ENCODE data around the gene PPIP5K2. TPM values are rescaled to one million over a fixed set of nuclear protein-coding genes. Genes with fewer than 3 reads are reported as not detected.
"Not testable (repeated sequence)": the region's sequence is repeated elsewhere in the genome, so short reads cannot be mapped to it uniquely, and the experiment has no call there.

The PPIP5K2 gene
- total RNA-seq, 2 donors from 2014 or later = 23.1 to 29.6 TPM

DNA sequence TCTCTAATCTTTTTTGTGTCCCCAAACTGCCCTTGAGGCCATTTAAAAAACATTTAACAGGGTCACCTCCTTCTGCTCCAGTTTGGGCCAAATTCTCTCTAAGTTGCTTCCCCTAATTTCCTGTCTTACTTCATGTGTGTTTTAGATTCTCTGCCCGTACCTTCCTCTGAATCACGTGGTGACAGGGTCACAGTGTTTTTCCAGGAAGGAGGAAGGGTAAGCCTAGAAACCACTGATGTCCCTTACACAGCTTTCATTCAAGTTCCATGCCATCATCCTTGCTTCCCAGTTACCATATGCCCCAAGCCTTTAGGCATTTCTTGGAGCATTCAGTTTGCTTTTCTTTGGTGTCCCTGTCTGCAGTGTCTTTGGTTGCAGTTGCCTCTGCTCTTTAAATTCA is 96.0 kb downstream of the PPIP5K2 start:
- ATAC-seq (no peak), DNase-seq (no peak)
- Histone ChIP-seq H3K9me3 (no peaks in the 10 kb centered on the region), H3K4me1 (no peaks in the 10 kb centered on the region), H3K27me3 (no peaks in the 10 kb centered on the region), H3K36me3 (replicated peaks in 1 of 2; ENCODE audit: insufficient read depth in 1 of 2, low read depth in 2 of 2) (no peaks in the 10 kb centered on the region), H3K4me3 (no peak overlapping the region), H3K27ac (no peak overlapping the region)
- TF ChIP-seq, protein P1, sequence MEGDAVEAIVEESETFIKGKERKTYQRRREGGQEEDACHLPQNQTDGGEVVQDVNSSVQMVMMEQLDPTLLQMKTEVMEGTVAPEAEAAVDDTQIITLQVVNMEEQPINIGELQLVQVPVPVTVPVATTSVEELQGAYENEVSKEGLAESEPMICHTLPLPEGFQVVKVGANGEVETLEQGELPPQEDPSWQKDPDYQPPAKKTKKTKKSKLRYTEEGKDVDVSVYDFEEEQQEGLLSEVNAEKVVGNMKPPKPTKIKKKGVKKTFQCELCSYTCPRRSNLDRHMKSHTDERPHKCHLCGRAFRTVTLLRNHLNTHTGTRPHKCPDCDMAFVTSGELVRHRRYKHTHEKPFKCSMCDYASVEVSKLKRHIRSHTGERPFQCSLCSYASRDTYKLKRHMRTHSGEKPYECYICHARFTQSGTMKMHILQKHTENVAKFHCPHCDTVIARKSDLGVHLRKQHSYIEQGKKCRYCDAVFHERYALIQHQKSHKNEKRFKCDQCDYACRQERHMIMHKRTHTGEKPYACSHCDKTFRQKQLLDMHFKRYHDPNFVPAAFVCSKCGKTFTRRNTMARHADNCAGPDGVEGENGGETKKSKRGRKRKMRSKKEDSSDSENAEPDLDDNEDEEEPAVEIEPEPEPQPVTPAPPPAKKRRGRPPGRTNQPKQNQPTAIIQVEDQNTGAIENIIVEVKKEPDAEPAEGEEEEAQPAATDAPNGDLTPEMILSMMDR (IDR thresholded peaks at IDR 0.05) = no peak
- no peak for TF ChIP-seq POLR2A (IDR thresholded peaks at IDR 0.05)
- 33 to 38% methylated on average over 2 of the region's 2 CpGs for WGBS, 2 donors
- intact Hi-C loops (cut with DNase I) = no loop called here

DNA sequence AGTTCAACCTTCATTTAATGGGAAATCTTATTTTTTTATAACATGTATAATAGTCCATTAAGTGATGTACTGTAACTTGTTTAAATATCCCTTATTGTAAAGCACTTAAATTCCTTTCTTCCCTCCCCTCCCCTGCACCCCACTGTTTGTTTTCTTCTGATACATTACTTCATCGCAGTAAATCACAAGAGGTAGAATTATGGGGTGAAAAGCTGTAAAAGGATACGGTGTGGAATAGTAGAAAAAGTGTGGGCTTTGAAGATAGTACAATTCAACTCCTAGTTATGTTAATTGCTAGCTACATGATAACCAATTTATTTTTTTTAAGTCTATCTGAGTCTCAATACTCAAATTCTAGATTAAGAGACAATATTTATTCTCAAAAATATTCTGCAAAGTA is 96.6 kb downstream of the PPIP5K2 start:
- no peak for TF ChIP-seq POLR2A (IDR thresholded peaks at IDR 0.05)
- TF ChIP-seq, protein P1 (IDR thresholded peaks at IDR 0.05) = no peak
- no peak for DNase-seq
- H3K36me3 ChIP-seq (replicated peaks in 1 of 2; ENCODE audit: insufficient read depth in 1 of 2, low read depth in 2 of 2) = no peaks in the 10 kb centered on the region
- H3K27ac ChIP-seq = no peak overlapping the region
- 77 to 80% methylated on average over 2 of the region's 2 CpGs for WGBS, 2 donors
- no peaks in the 10 kb centered on the region for H3K9me3 ChIP-seq
- H3K27me3 ChIP-seq = no peaks in the 10 kb centered on the region
- intact Hi-C loops (cut with DNase I) = no loop called here
- no peak overlapping the region for H3K4me3 ChIP-seq
- H3K4me1 ChIP-seq = no peaks in the 10 kb centered on the region
- ATAC-seq = no peak

DNA sequence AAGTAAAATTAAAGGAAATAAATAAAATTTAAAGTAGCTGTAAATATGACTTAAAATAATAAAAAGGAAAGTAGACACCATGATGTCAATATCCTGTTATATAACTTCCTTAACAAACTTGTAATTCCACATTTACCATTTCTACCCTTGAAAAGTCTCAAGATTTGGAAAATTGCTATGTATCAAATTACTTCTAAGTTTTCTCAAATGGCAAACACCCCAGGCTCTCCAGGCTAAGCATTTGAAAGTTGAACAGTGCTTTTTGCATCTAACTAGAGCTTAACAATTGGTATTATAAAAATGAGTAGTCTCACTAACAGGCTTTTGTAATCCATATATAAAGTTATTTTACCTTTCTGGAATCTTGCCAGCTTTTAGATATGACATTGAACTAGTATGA is 97.0 kb downstream of the PPIP5K2 start:
- DNase-seq (no peak), ATAC-seq (no peak)
- H3K4me1 ChIP-seq = no peaks in the 10 kb centered on the region
- H3K36me3 ChIP-seq (replicated peaks in 1 of 2; ENCODE audit: insufficient read depth in 1 of 2, low read depth in 2 of 2) = no peaks in the 10 kb centered on the region
- intact Hi-C loops (cut with DNase I) = no loop called here
- TF ChIP-seq, protein P1 (IDR thresholded peaks at IDR 0.05) = no peak
- no peak for TF ChIP-seq POLR2A (IDR thresholded peaks at IDR 0.05)
- no peaks in the 10 kb centered on the region for H3K27me3 ChIP-seq
- H3K9me3 ChIP-seq = no peaks in the 10 kb centered on the region
- no peak overlapping the region for H3K27ac ChIP-seq
- no peak overlapping the region for H3K4me3 ChIP-seq

DNA sequence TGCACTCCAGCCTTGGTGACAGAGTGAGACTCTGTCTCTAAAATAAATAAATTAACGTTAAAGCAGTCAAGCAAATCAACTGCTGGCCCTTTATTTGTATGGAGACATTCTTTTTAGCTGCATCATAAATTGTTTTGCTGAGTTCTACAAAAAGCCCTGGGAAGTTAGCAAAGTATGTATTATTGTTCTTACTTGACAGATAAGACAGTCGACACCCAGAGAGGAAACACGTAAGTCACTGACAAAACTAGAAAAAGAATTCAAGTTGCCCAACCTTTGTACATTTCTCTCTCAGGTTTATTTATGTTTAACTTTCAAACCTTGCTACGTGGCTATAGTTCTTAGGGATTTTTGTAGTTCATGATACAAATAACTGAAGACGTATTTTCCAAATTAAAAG is 98.1 kb downstream of the PPIP5K2 start:
- TF ChIP-seq, protein P1 (IDR thresholded peaks at IDR 0.05) = no peak
- no peak for TF ChIP-seq POLR2A (IDR thresholded peaks at IDR 0.05)
- no peaks in the 10 kb centered on the region for H3K36me3 ChIP-seq (replicated peaks in 1 of 2; ENCODE audit: insufficient read depth in 1 of 2, low read depth in 2 of 2)
- no peaks in the 10 kb centered on the region for H3K9me3 ChIP-seq
- intact Hi-C loops (cut with DNase I) = no loop called here
- WGBS, 2 donors = 68 to 75% methylated on average over 5 of the region's 5 CpGs
- ATAC-seq = no peak
- DNase-seq = no peak
- H3K27ac ChIP-seq = no peak overlapping the region
- H3K4me1 ChIP-seq = no peaks in the 10 kb centered on the region
- H3K27me3 ChIP-seq = no peaks in the 10 kb centered on the region
- no peak overlapping the region for H3K4me3 ChIP-seq

DNA sequence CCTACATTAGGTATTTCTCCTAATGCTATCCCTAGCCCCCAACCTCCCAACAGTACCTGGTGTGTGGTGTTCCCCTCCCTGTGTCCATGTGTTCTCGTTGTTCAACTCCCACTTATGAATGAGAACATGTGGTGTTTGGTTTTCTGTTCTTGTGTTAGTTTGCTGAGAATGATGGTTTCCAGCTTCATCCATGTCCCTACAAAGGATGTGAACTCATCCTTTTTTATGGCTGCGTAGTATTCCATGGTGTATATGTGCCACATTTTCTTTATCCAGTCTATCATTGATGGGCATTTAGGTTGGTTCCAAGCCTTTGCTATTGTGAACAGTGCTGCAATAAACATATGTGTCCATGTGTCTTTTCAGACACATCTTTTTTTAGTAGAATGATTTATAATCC is 99.0 kb downstream of the PPIP5K2 start:
- H3K27ac ChIP-seq; H3K9me3 ChIP-seq; ATAC-seq; H3K4me1 ChIP-seq; intact Hi-C loops (cut with DNase I); H3K4me3 ChIP-seq; DNase-seq; H3K27me3 ChIP-seq; H3K36me3 ChIP-seq (replicated peaks in 1 of 2; ENCODE audit: insufficient read depth in 1 of 2, low read depth in 2 of 2): not testable (repeated sequence)
- 88 to 93% methylated on average over 2 of the region's 2 CpGs for WGBS, 2 donors

Data from body of pancreas (tissue), 4 donors.